GM18517 (cell line): Measurements from ENCODE around the gene CMKLR1.

Experiments
- ATAC-seq: cut with Tn5 transposase; IDR thresholded peaks from one replicate; pipeline ENCODE4 v1.9.1; 2021; ENCODE audit warnings: mild to moderate bottlenecking, moderate library complexity; ENCODE audit not compliant: unreplicated experiment

The CMKLR1 gene

GRCh38 chr12:108338915-108339657, at the start of gene CMKLR1:
Gene CMKLR1, minus strand, starts transcription at chr12:108339311. Its CDS starts 45,720 bp downstream, at chr12:108293591.
- no peak for ATAC-seq

- no peak for ATAC-seq
These were observed 48.7 kb upstream of the CMKLR1 start for GRCh38 chr12:108387771-108388170.

- no peak for ATAC-seq
These were observed 47.7 kb upstream of the CMKLR1 start for GRCh38 chr12:108386709-108387360.

- no peak for ATAC-seq
These were observed 43.3 kb upstream of the CMKLR1 start for GRCh38 chr12:108382437-108382801.

GRCh38 chr12:108381787-108382436, 42.8 kb upstream of the CMKLR1 start:
- no peak for ATAC-seq

- ATAC-seq, result no peak
These were observed 41.3 kb upstream of the CMKLR1 start for GRCh38 chr12:108380382-108380781.

- no peak for ATAC-seq
These were observed 40.7 kb upstream of the CMKLR1 start for GRCh38 chr12:108379823-108380222.

- ATAC-seq, result no peak
These were observed 39.8 kb upstream of the CMKLR1 start for GRCh38 chr12:108378926-108379325.

- no peak for ATAC-seq
These were observed 38.1 kb upstream of the CMKLR1 start for GRCh38 chr12:108377260-108377659.

GRCh38 chr12:108375986-108376663, 37.0 kb upstream of the CMKLR1 start:
- no peak for ATAC-seq

GRCh38 chr12:108374596-108375320, 35.6 kb upstream of the CMKLR1 start:
- no peak for ATAC-seq

- ATAC-seq, result no peak
These were observed 34.0 kb upstream of the CMKLR1 start for GRCh38 chr12:108373111-108373510.

GRCh38 chr12:108371801-108372344, 32.8 kb upstream of the CMKLR1 start:
- ATAC-seq, result no peak

- no peak for ATAC-seq
These were observed 31.3 kb upstream of the CMKLR1 start for GRCh38 chr12:108370415-108370814.

GRCh38 chr12:108369736-108370396, 30.8 kb upstream of the CMKLR1 start:
- ATAC-seq, result no peak

- no peak for ATAC-seq
These were observed 29.0 kb upstream of the CMKLR1 start for GRCh38 chr12:108368089-108368488.

- ATAC-seq, result no peak
These were observed 28.3 kb upstream of the CMKLR1 start for GRCh38 chr12:108367436-108367835.

- ATAC-seq, result no peak
These were observed 26.2 kb upstream of the CMKLR1 start for GRCh38 chr12:108365324-108365723.

GRCh38 chr12:108364879-108365278, 25.8 kb upstream of the CMKLR1 start:
- ATAC-seq, result no peak

GRCh38 chr12:108363565-108363964, 24.5 kb upstream of the CMKLR1 start:
- ATAC-seq, result no peak
